HG02763 (cell line): Measurements from ENCODE around the gene ATG2B.

Experiments
- ATAC-seq: cut with Tn5 transposase; IDR thresholded peaks from one replicate; pipeline ENCODE4 v1.9.1; 2021; ENCODE audit warnings: mild to moderate bottlenecking, moderate library complexity; ENCODE audit not compliant: unreplicated experiment

The ATG2B gene

DNA sequence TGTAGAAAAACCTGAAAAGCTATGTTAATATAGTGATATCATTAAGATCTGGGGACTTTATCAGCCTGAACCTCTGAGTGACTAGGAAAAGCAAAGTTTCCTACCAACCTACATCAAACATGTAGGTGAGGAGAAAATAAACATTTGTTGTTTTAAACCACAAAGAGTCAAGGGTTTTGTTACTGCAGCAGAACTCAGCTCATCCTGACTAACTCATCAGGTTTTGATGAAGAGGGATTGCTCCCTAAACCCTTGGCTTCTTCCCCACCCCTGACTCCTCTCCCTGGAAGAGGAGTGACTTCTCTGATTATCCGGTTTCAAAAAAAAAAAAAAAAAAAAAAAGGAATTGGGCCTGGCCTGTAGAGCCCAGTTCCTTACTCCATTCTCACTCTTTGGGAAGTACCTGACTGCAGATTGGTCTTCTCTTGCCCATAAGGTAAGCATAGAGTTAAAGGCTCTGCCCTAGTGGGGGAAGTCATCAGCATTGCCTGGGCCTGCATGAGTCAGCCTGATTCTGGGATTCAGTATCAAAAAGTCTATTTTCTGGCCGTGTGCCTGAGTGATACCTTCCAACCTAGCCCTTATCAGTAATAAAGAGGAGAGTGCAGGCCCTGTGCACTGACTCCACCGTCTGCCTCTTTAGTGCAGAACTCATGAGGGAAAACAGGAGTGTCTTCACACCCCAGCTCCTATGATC is 90.2 kb downstream of the ATG2B start:
- no peak for ATAC-seq

DNA sequence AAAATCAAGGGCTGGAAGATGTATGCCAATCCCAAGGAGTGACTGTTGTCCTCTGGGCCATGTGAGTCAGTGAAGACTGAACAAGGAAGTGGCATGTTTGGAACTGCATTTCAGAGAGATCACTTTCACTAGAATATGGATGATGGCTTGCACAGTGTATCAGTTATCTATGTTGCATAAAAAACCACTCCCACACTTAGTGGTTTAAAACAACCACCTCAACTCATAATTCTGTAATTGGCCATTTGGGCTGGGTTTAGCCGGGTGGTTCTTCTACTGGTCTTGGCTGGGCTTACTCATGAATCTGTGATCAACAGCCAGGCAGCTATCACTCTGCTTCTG is 91.7 kb downstream of the ATG2B start:
- ATAC-seq = no peak

DNA sequence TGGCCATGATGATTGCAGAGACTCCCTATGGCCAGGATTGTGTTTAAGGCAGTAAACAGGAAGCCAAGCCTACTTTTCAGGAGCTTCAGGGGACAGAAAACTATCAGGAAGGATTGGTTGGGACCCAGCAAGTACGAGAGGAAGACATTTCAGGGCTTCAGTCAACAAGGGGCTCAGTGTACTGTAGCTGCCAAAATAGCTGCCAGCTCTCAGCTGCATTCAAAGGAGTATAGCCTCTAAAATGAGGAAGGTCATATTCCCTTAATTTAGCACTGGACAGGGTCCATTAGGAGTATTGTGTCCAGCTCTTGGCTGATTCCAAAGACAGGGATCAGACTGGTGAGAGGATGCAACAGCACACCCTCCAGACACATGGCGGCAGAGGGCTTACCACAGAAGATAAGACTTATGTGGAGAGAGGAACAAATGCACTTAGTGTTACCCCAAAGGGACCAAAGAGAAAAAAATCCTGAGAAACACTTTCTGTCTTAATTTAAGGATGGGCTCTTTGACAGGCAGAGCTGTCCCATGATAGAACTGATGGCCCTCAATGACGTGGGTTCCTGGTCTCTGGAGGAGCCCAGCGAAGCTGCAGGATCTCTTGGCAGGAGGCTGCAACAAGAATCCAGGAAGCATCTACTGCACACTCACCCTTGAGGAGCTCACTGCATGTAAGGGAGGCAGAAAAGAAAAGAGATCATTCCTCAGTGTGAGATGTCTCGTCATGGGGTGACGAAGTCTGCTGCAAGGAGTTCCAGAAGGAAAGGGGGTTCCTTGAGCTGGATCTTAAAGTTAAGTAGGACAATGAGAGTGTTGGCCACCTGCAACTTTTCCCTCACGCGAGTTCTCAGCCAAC is 92.3 kb downstream of the ATG2B start:
- no peak for ATAC-seq

DNA sequence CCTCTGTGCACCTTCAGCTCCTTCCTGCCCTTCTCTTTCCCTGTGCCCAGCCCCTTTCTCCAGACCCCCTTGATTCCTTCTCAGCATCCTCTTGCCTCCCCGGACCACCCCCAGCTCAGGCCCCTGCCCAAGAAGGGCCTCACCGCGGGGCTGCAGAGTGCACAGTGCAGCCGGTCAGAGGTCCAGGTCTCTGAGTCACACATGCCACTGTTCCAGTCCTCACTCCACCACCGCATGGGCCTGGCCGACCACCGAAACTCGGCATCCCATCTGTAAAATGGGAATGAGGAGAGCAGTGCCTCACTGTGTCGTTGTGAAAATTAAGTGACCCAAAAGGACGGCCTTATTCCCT is 93.8 kb downstream of the ATG2B start:
- ATAC-seq = no peak

GRCh38 chr14:96268431-96269358 is 94.4 kb downstream of the ATG2B start:
- no peak for ATAC-seq

DNA sequence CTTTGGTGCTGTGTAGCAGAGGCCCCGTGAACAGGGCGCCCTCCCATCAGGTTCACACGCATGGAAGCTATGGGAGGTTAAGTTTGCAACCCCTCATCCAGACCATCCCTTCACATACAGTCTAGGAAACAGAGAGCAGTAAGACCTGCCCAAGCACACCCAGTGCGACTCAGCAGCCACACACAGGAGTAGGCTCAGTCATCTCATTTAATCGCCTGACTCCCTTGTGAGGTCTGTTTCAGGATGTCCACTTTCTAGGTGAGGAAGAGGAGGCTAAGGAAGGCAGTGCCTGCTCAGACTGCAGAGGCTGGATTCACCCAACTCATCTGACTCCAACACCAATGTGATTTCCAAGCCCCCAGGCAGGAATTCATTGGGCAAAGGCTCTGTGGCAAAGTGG is 95.2 kb downstream of the ATG2B start:
- no peak for ATAC-seq

DNA sequence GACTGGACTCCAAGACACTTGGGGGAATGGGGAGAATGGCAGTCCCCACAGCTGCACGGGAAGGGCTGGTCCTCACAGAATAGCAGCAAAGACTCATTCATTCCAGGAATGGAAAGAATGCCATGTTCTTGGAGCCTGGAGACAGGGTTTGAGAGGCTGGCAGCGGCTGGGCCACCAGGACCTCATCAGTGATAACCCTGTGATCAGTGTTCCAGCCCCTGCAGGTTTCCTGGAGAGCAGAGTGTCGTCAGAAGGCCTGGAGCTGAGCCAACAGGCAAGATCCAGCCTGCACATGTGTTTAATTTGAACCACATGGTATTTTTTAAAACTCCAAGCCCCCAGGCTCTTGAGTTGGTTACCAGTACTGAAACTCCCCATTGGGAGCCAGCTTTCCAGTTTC is 95.8 kb downstream of the ATG2B start:
- no peak for ATAC-seq

- no peak for ATAC-seq
Measured at GRCh38 chr14:96265383-96266095, 97.6 kb downstream of the ATG2B start.

DNA sequence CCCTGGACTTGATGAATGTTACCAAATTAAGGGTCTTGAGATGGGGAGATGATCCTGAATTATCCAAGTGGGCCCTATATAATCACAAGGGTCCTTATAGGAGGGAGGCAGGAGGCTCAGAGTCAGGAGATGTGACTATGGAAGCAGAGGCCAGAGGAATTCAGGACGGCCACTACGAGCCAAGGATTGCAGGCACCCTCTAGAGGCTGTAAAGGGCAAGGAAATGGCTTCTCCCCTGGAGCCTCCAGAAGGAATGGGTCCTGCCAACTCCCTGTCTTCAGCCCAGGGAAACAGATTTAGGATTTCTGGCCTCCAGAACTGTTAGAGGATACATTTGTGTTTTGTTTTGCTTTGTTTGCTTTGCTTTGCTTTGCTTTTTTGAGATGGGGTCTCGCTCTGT is 98.3 kb downstream of the ATG2B start:
- no peak for ATAC-seq

- ATAC-seq = no peak
Measured at GRCh38 chr14:96264200-96264553, 99.0 kb downstream of the ATG2B start.

GRCh38 chr14:96263347-96264199 is 99.6 kb downstream of the ATG2B start:
- ATAC-seq = no peak

DNA sequence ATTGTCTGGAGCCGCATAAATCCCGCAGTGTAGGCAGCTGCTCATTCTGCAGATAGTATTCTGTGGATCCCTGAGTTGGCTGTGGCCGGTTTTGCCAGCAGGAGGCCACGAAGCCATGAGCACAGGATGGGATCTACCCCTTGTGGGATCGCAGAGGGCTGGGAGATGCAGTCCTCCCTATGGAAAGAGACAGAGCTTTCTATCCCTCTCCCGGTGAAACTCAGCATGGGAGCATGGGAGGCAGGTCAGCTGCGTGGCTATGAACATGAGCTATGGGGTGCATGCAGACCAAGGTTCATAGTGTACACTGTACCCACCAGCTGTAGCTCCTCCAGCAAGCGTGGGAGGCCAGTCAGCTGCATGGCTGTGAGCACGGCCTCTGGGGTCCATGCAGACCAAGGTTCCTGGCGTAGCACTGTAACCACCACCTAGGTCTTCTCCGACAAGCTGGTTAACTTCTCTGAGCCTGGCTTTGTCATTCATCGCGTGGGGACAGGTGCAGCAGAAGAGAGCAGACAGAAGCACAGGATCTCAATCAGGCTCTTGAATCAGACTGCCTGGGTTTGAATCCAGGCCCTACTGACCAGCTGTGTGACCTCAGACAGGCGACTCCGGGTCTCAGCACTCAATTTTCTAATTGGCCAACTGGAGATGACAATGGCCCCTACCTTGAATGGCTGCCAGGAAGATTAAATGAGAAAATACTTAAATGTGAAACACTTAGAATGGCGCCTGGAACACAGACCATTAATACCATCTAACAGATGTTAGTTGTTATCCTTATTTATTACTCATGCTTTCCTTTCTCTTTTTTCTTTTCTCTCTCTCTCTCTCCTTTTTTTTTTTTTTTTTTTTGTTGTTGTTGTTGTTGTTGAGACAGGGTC is 101.1 kb downstream of the ATG2B start:
- ATAC-seq = no peak

DNA sequence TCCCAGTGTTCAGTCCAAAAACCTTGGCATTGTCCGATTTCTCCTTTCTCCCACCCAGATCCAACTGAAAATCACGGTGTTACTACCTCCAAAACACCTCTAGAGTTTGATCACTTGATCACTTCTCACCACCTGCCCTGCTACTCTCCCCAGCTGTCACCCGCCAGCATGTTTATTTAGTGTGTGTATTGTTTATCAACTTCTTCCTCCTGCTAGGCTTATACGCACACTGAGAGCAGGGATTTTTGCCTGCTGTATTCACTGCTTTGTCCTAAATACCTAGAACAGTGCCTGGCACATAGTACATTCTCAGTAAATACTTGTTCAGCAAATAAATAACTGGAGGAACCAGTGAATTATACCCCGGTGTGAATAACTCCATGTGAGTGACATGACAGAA is 102.1 kb downstream of the ATG2B start:
- ATAC-seq = no peak

DNA sequence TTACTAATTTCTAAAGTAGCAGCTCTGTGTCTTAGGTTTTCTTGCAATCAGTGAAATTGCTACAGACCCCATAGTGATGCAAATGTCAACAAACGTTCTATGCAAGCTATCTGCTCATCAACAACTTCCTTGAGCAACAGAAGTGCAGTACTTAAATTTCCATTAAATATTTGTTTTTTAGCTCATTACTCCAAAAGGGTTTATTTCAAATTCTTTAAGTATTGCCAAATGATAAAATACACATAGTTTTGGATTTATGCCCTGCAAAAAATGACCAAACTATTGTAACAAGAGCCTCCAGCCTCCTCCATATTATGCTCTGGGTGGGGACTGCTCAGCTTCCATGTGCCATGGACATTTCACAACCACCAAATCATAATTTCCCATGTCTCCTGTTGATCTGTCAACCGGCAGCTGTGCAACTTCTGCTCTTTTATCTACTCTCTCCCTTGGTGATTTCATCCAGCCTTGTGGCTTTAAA is 102.8 kb downstream of the ATG2B start:
- ATAC-seq = no peak

GRCh38 chr14:96257900-96258299 is 105.2 kb downstream of the ATG2B start:
- no peak for ATAC-seq

GRCh38 chr14:96257056-96257455 is 106.1 kb downstream of the ATG2B start:
- ATAC-seq = no peak

DNA sequence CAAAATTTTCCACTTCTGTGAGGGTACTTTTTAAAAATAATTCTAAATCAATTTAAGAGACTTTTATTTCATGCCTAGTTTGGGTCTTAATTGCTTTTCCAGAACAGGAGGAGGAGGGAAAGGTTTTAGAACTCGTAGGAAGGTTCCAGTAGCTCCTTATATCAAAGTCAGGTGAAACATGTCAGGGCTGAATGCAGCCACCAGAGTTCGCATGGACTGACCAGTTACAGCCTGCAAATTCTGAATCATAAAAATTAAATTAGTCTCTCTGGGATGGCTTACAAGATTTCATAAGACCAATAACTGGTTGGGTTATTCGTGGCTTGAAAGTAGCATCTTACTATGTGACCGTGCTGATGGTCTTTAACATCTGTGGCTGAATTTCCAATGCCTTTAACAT is 106.7 kb downstream of the ATG2B start:
- ATAC-seq = no peak

DNA sequence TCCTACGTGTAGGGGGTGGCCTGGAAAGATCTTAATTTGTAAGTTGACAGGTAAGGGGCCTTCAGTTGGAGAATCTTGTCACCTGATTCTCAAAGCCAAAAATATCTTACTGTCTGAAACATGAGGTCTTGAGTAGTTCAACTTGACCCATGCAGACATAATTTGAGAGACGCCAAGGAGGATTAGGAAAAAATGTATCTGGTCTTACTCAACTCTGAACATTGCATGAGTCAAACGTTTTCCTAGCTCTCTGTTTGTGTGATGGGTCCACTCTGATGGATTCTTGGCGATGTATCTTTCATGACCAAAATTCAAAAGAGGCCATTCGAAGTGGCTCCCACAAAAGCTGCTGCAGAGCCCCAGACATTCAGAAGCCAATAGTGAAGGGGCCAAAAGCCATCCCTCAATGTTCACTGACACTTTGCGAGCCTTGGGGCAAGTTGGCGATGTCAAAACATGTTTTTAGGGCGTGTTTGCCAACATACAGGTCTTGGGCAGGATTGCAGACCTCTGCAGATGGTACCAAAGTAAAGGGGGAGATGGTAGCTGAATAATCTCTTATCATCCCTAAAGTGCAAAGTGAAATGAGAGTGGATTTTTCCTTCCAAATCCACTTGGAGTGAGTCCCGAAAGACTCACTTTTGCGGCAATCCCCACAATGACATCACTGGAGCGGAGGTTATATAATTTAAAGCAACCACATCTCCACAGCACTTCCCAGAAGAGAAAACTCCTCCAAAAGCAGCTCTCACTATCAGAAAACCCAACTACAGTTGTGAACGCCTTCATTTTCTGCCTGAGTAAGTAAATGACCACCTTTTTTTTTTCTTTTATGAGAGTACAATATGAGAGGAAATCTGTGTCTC is 107.4 kb downstream of the ATG2B start, which contains the start of gene BDKRB1:
Gene BDKRB1 (plus strand): TSS at position 710 of the 866 bp plus-strand sequence. CDS start 7,473 bp downstream, outside the sequence.
- no peak for ATAC-seq
